ENCODE measurements around the gene PROM1. TPM values are rescaled to one million over a fixed set of nuclear protein-coding genes. Genes with fewer than 3 reads are reported as not detected.

PROM1 gene
- total and polyA plus RNA-seq, 2 of the 8 experiments (the other 6 are each of a cell fraction or from before 2014, with no cell fraction given) = 36.0 to 59.7 TPM

DNA sequence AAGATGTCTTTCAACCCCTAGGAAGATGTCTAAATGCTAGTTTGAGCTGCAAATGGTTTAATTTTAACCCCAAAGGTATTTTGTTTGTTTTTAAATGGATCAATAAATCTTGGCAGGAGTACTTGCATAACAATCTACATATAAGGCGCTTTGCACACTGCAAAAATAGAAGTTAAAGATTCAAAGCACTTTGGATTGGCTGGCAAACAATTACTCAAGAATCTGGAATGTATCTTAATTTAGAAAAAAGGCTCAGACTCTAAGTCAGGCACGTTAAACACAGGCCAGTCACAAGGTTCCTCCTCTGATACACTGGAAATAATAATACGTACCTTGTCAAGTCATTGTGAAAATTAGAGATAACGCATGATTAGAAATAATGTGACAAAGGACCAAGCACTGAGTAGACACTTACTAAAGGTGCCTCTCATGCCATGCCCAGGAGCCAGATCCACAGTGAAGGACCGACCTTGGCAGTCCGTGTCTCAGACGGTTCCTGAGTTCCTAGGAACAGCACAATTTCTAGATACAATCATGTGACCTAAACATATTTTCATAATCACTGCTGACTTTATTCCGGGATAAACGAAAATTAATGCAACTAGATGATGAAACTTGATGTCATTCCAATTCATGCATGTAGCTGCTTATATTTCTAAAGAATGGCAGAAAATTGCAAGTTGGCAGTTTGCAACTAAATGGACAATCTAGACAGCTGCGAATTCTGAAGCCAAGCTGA is 49.6 kb downstream of the PROM1 start:
- no peaks in the 10 kb centered on the region for H3K27me3 ChIP-seq (replicated peaks in 1 of 4; ENCODE audit: control insufficient read depth in 3 of 4, extremely low read depth in 1 of 4, insufficient read depth in 3 of 4, low read length in 3 of 4)
- no peak overlapping the region for H4K5ac ChIP-seq (ENCODE audit: insufficient read length, low read depth, low read length)
- no peak overlapping the region for H4K91ac ChIP-seq (replicated peaks; ENCODE audit: insufficient read length, low read length)
- FAIRE-seq = no peak
- H2AK5ac ChIP-seq (ENCODE audit: low read depth, low read length) = no peak overlapping the region
- peaks cover 0 to 3% (median 2%) of the 10 kb centered on the region in 4 experiments; a peak in 1 of 8 replicates for H3K36me3 ChIP-seq (ENCODE audit: control insufficient read depth in 2 of 4, insufficient read depth in 4 of 4, low read length in 3 of 4)
- no peaks in the 10 kb centered on the region for H3K23me2 ChIP-seq (ENCODE audit: low read depth, low read length)
- H3K56ac ChIP-seq (replicated peaks; ENCODE audit: insufficient read length, low read depth, low read length) = no peak overlapping the region
- H3K23ac ChIP-seq (ENCODE audit: insufficient read length) = no peak overlapping the region
- DNase-seq (ENCODE audit: low read depth in 1 of 2, low spot score in 2 of 2) = no peak
- H3K4ac ChIP-seq (replicated peaks; ENCODE audit: insufficient read length, low read depth, low read length) = no peak overlapping the region
- no peak overlapping the region for H4K8ac ChIP-seq (ENCODE audit: extremely low read depth, insufficient read depth, low read length)
- no peaks in the 10 kb centered on the region for H4K20me1 ChIP-seq (replicated peaks in 1 of 2; ENCODE audit: control insufficient read depth in 1 of 2, insufficient read depth in 2 of 2, low read length in 2 of 2)
- H3K9me3 ChIP-seq (ENCODE audit: insufficient read depth in 2 of 2, low read depth in 1 of 2, low read length in 1 of 2) = no peaks in the 10 kb centered on the region
- no peak overlapping the region for H2AFZ ChIP-seq (ENCODE audit: low read length)
- ChIA-PET CTCF (ENCODE audit: partially characterized antibody) (no interaction called here), POLR2A (ENCODE audit: partially characterized antibody) (no interaction called here)
- H3K18ac ChIP-seq (ENCODE audit: extremely low read depth, low read length) = no peak overlapping the region
- H3K79me1 ChIP-seq (ENCODE audit: low read depth, low read length) = no peaks in the 10 kb centered on the region; the same call in 1 of the 2 replicates
- H2BK12ac ChIP-seq (ENCODE audit: low read depth, low read length) = no peak overlapping the region; the same call in 1 of the 2 replicates
- no peak overlapping the region for H2BK20ac ChIP-seq (ENCODE audit: low read length)
- no peak overlapping the region for H3K9ac ChIP-seq (replicated peaks in 1 of 4; ENCODE audit: extremely low read depth in 1 of 4, low read depth in 3 of 4, low read length in 3 of 4)
- peaks cover 7 to 40% (median 33%) of the 10 kb centered on the region in 4 experiments; a peak in 6 of 7 replicates for H3K4me1 ChIP-seq (replicated peaks in 1 of 4; ENCODE audit: control insufficient read depth in 3 of 4, insufficient read depth in 4 of 4, low read length in 3 of 4)
- WGBS, 2 experiments (ENCODE audit: extremely low coverage in 1 of 2, insufficient coverage in 1 of 2, insufficient read length in 1 of 2, insufficient replicate concordance in 2 of 2, low coverage in 1 of 2, low lambda C conversion rate in 2 of 2, missing lambda C conversion rate in 1 of 2) = 81% methylated on average over 10 of the region's 10 CpGs; no CpG with 5 or more reads in 1 of the 2 experiments
- H3K4me2 ChIP-seq (ENCODE audit: insufficient read depth in 1 of 2, low read depth in 2 of 2, low read length in 2 of 2) = peak overlapping the region in 1 of 2 experiments; percentile 21; a peak in 1 of 4 replicates
- no peaks in the 10 kb centered on the region for H3K79me2 ChIP-seq (ENCODE audit: control insufficient read depth in 1 of 2, insufficient read depth in 2 of 2, low read length in 2 of 2)
- H2BK120ac ChIP-seq (replicated peaks; ENCODE audit: low read depth, low read length) = no peak overlapping the region
- no peak overlapping the region for H3K14ac ChIP-seq (ENCODE audit: insufficient read length)
- H3K4me3 ChIP-seq (ENCODE audit: extremely low read depth in 1 of 4, insufficient read depth in 2 of 4, low read depth in 3 of 4, low read length in 4 of 4) = no peak overlapping the region
- no peak overlapping the region for H2BK15ac ChIP-seq (ENCODE audit: low read length)
- H3K27ac ChIP-seq (ENCODE audit: low read depth, low read length) = no peak overlapping the region
- H2BK5ac ChIP-seq (ENCODE audit: low read depth, low read length) = no peak overlapping the region
- no peak for TF ChIP-seq KDM1A (IDR thresholded peaks at IDR 0.05; ENCODE audit: borderline replicate concordance, low read length)
- no peak for TF ChIP-seq SIN3A (conservative IDR thresholded peaks at IDR 0.05 in 1 of 2, IDR thresholded peaks at IDR 0.05 in 1 of 2; ENCODE audit: low read depth in 1 of 2, low read length in 2 of 2)
- TF ChIP-seq HDAC2 (IDR thresholded peaks at IDR 0.05; ENCODE audit: borderline replicate concordance in 1 of 2, low read depth in 2 of 2, low read length in 2 of 2) = no peak
- no peak for TF ChIP-seq KDM5A (IDR thresholded peaks at IDR 0.05; ENCODE audit: low read length)
- TF ChIP-seq E2F6 (IDR thresholded peaks at IDR 0.05) = no peak
- TF ChIP-seq BCL11A (IDR thresholded peaks at IDR 0.05; ENCODE audit: low read depth in 2 of 2, low read length in 2 of 2) = no peak
- TF ChIP-seq GTF2F1 (IDR thresholded peaks at IDR 0.05; ENCODE audit: borderline replicate concordance, low read depth, low read length) = no peak
- no peak for TF ChIP-seq USF2 (IDR thresholded peaks at IDR 0.05; ENCODE audit: low read length)
- TF ChIP-seq CEBPB (IDR thresholded peaks at IDR 0.05; ENCODE audit: low read depth, low read length) = no peak
- TF ChIP-seq HDAC6 (IDR thresholded peaks at IDR 0.05; ENCODE audit: low read depth, low read length) = no peak

Measured in H1 (cell line).